PC-9 (cell line): Measurements from ENCODE around the gene TRH. TPM values are rescaled to one million over a fixed set of nuclear protein-coding genes. Genes with fewer than 3 reads are reported as not detected.

Source experiments
- BruUV-seq: library from RNA; stranded (reverse); fragments of 400-500 nt; replicated peaks from 2 replicates; lab custom pipeline; 2021; lab: Mats Ljungman, UMichigan
- CTCF ChIA-PET: fragments of 300-600 bp; sonication (Branson Sonifier 250); formaldehyde crosslinking; loops from one replicate; lab custom pipeline; 2022; ENCODE audit warnings: antibody characterized with exemption; lab: Charles Lee
- POLR2A ChIA-PET: fragments of 300-600 bp; sonication (Branson Sonifier 250); formaldehyde crosslinking; loops from one replicate; lab custom pipeline; 2022; ENCODE audit warnings: antibody characterized with exemption; ENCODE audit not compliant: unreplicated experiment; lab: Charles Lee
- DNase-seq, 2 experiments: peaks; one replicate each; pipeline versions ENCODE4 v3.0.0 to v3.0.0-alpha.2; 2015 to 2022; ENCODE audit warnings: mixed read lengths in 1 of 2
- H2AFZ ChIP-seq: fragments of 200-600 bp; sonication (generic); 2 replicates; pipeline ENCODE4 v1.8.1; 2017; ENCODE audit warnings: antibody characterized with exemption
- H3F3A ChIP-seq: fragments of 200-600 bp; sonication (generic); 2 replicates; pipeline ENCODE4 v1.8.1; 2017; ENCODE audit warnings: antibody characterized with exemption, mild to moderate bottlenecking, low read depth; ENCODE audit not compliant: insufficient read depth
- H3K27ac ChIP-seq: fragments of 200-600 bp; sonication (generic); 2 replicates; pipeline ENCODE4 v1.6.1; 2016; ENCODE audit warnings: mixed run types
- H3K27me3 ChIP-seq: fragments of 200-600 bp; sonication (generic); 2 replicates; pipeline ENCODE4 v1.6.1; 2016; ENCODE audit warnings: low read depth, mixed run types; ENCODE audit not compliant: insufficient read depth
- H3K36me3 ChIP-seq: fragments of 200-600 bp; sonication (generic); 2 replicates; pipeline ENCODE4 v1.6.1; 2016; ENCODE audit warnings: low read depth, mixed run types
- H3K4me1 ChIP-seq: fragments of 200-600 bp; sonication (generic); replicated peaks from 2 replicates; pipeline ENCODE4 v1.6.1; 2016; ENCODE audit warnings: mixed run types; ENCODE audit not compliant: insufficient read depth
- H3K4me2 ChIP-seq: fragments of 200-600 bp; sonication (generic); 2 replicates; pipeline ENCODE4 v1.6.1; 2017; ENCODE audit warnings: mixed run types
- H3K4me3 ChIP-seq: fragments of 200-600 bp; sonication (generic); 2 replicates; pipeline ENCODE4 v1.6.1; 2016; ENCODE audit warnings: mixed run types
- H3K79me2 ChIP-seq: fragments of 200-600 bp; sonication (generic); 2 replicates; pipeline ENCODE4 v1.6.1; 2017; ENCODE audit warnings: low read depth, mixed run types
- H3K9me2 ChIP-seq: fragments of 200-600 bp; sonication (generic); 2 replicates; pipeline ENCODE4 v1.8.1; 2017; ENCODE audit warnings: mild to moderate bottlenecking; ENCODE audit not compliant: insufficient read depth
- H3K9me3 ChIP-seq: fragments of 200-600 bp; sonication (generic); 2 replicates; pipeline ENCODE4 v1.8.1; 2016; ENCODE audit warnings: low read depth; ENCODE audit not compliant: insufficient read depth
- H4K20me1 ChIP-seq: fragments of 200-600 bp; sonication (generic); 2 replicates; pipeline ENCODE4 v1.8.1; 2017; ENCODE audit not compliant: insufficient read depth
- EZH2 ChIP-seq: fragments of 200-600 bp; sonication (generic); IDR thresholded peaks from 2 replicates; pipeline ENCODE4 v1.8.0; 2017; ENCODE audit warnings: antibody characterized with exemption, low read depth
- intact Hi-C: fragments of 100-400 bp; cut with micrococcal nuclease; formaldehyde crosslinking; loops from one replicate; pipeline ENCODE4 v1.10.0; 2022; ENCODE audit not compliant: unreplicated experiment
- total RNA-seq: library from RNA; stranded (reverse); gene quantifications from 2 replicates; pipeline ENCODE4 v1.2.3, GENCODE V29; 2021
- TF ChIP-seq, protein P1 (sequence below): fragments of 200-600 bp; sonication (generic); conservative IDR thresholded peaks from 2 replicates; pipeline ENCODE4 v1.6.1; 2017; ENCODE audit warnings: mixed run types, antibody characterized with exemption, mild to moderate bottlenecking, moderate library complexity

TRH gene
- total RNA-seq, 1 experiment from 2014 or later, result not detected

DNA sequence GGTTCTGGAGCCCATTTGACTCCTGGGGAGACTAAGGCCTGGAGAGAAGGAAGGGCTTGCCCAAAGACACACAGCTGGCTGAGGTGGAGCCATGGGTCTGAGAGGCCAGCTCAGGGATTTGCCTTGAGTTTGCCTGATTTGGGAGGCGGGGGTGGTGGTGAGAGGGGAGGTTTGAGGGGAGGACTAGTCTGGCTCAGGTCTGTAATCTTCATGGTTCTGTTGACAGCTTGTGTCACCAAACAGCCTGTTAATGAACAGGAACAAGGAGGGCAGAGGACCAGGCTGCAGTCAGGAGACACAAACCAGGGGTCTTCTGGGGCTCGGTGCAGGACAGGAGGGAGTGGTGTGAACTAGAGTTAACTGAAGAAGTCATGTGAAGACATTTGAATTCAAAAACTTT is 3.6 kb downstream of the TRH start:
- TF ChIP-seq, protein P1, sequence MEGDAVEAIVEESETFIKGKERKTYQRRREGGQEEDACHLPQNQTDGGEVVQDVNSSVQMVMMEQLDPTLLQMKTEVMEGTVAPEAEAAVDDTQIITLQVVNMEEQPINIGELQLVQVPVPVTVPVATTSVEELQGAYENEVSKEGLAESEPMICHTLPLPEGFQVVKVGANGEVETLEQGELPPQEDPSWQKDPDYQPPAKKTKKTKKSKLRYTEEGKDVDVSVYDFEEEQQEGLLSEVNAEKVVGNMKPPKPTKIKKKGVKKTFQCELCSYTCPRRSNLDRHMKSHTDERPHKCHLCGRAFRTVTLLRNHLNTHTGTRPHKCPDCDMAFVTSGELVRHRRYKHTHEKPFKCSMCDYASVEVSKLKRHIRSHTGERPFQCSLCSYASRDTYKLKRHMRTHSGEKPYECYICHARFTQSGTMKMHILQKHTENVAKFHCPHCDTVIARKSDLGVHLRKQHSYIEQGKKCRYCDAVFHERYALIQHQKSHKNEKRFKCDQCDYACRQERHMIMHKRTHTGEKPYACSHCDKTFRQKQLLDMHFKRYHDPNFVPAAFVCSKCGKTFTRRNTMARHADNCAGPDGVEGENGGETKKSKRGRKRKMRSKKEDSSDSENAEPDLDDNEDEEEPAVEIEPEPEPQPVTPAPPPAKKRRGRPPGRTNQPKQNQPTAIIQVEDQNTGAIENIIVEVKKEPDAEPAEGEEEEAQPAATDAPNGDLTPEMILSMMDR, result no peak
- TF ChIP-seq EZH2, result no peak
- no peaks in the 10 kb centered on the region for H4K20me1 ChIP-seq
- ChIA-PET POLR2A (no interaction called here), CTCF (no interaction called here)
- H3K4me1 ChIP-seq, result no peaks in the 10 kb centered on the region
- DNase-seq, result no peak
- H3K4me3 ChIP-seq, result no peak overlapping the region
- H2AFZ ChIP-seq, result no peak overlapping the region
- no peaks in the 10 kb centered on the region for H3F3A ChIP-seq
- H3K9me3 ChIP-seq, result no peaks in the 10 kb centered on the region
- no peaks in the 10 kb centered on the region for H3K9me2 ChIP-seq
- no peak overlapping the region for H3K4me2 ChIP-seq
- H3K79me2 ChIP-seq, result no peaks in the 10 kb centered on the region
- no peak overlapping the region for H3K27ac ChIP-seq
- no TSS peak for BruUV-seq
- H3K27me3 ChIP-seq, result no peaks in the 10 kb centered on the region
- intact Hi-C loops, result no loop called here
- H3K36me3 ChIP-seq, result no peaks in the 10 kb centered on the region

DNA sequence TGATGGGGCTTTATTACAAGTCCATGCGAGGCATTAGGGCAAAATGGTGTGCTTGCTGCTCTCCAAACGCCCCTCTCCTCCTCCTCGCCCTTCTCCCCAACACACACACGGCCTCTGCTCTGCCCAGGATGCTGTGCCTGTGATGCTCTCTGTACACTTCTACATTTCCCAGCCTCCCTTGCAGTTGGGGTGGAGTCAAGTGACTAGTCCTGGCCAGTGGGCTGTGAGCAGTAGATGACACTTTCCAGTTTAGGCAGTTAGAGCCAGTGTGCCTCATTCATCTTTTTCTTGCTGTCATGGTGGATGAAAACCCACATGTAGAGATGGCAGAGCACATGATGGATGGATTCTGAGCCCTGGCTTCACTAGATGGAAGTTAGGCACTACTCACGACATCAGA is 5.4 kb downstream of the TRH start:
- TF ChIP-seq EZH2, result no peak
- TF ChIP-seq, protein P1, result no peak
- Histone ChIP-seq H3K27ac (no peak overlapping the region), H3K4me3 (no peak overlapping the region), H4K20me1 (no peaks in the 10 kb centered on the region), H3K4me2 (no peak overlapping the region), H3K27me3 (no peaks in the 10 kb centered on the region), H3K9me3 (no peaks in the 10 kb centered on the region), H2AFZ (no peak overlapping the region), H3K36me3 (no peaks in the 10 kb centered on the region), H3K9me2 (no peaks in the 10 kb centered on the region), H3F3A (no peaks in the 10 kb centered on the region), H3K79me2 (no peaks in the 10 kb centered on the region), H3K4me1 (no peaks in the 10 kb centered on the region)
- no TSS peak for BruUV-seq
- ChIA-PET POLR2A (no interaction called here), CTCF (no interaction called here)
- intact Hi-C loops, result no loop called here
- no peak for DNase-seq

DNA sequence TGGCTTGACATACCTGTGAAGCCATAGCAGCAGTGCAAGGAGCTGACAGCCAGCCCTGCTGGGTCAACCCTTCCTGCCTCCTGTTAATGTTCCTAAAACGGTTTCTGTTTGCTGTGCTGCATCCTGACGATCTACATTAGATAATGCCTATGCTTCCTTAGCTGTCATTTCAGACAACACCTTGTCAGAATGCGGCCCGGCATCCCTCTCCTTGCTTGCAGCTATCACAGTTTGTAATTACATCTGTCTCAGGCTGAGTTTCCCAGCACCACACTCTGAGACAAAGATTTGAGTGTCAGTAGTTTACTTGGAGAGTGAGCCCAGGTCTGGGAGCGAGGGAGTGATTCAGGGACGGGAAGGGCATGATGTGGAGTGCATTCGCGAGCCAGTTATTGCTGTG is 9.0 kb downstream of the TRH start:
- DNase-seq, result no peak
- no peaks in the 10 kb centered on the region for H3K36me3 ChIP-seq
- BruUV-seq, result no TSS peak
- POLR2A ChIA-PET, result no interaction called here
- no peaks in the 10 kb centered on the region for H4K20me1 ChIP-seq
- no peaks in the 10 kb centered on the region for H3K4me1 ChIP-seq
- no peak overlapping the region for H3K27ac ChIP-seq
- H3K9me3 ChIP-seq, result no peaks in the 10 kb centered on the region
- no peaks in the 10 kb centered on the region for H3K27me3 ChIP-seq
- TF ChIP-seq, protein P1, result no peak
- no peak overlapping the region for H3K4me2 ChIP-seq
- intact Hi-C loops, result no loop called here
- no peak overlapping the region for H2AFZ ChIP-seq
- H3K9me2 ChIP-seq, result no peaks in the 10 kb centered on the region
- no peaks in the 10 kb centered on the region for H3F3A ChIP-seq
- no peaks in the 10 kb centered on the region for H3K79me2 ChIP-seq
- no peak overlapping the region for H3K4me3 ChIP-seq
- CTCF ChIA-PET, result no interaction called here
